Neural cell (in vitro differentiated cells): ENCODE results near the gene CHN1. TPM values are rescaled to one million over a fixed set of nuclear protein-coding genes. Genes with fewer than 3 reads are reported as not detected.
A peak's percentile ranks its signal among the peaks of the same experiment; 100 is the strongest.

Source experiments
- H2AFZ ChIP-seq: fragments of 200-600, 300-800 bp; sonication (generic), shearing (Covaris generic); 2 replicates; pipeline ENCODE4 v1.6.0; 2014; ENCODE audit warnings: low read depth, mild to moderate bottlenecking, antibody characterized with exemption, low read length, moderate library complexity
- H3F3A ChIP-seq: fragments of 200-600 bp; shearing (Covaris generic); 2 replicates; pipeline ENCODE4 v1.6.1; 2016; ENCODE audit warnings: mild to moderate bottlenecking, moderate library complexity, mixed read lengths, antibody characterized with exemption, low read length; ENCODE audit not compliant: insufficient read depth, poor library complexity, severe bottlenecking
- H3K27ac ChIP-seq: fragments of 200-600, 300-800 bp; sonication (generic), shearing (Covaris generic); 2 replicates; pipeline ENCODE4 v1.5.1; 2014; ENCODE audit warnings: mild to moderate bottlenecking, low read length, moderate library complexity
- H3K27me3 ChIP-seq: fragments of 300-800, 200-600 bp; sonication (generic), shearing (Covaris generic); 2 replicates; pipeline ENCODE4 v1.6.0; 2014; ENCODE audit warnings: mild to moderate bottlenecking, low read depth, low read length, moderate library complexity; ENCODE audit not compliant: insufficient read depth
- H3K36me3 ChIP-seq: fragments of 300-800, 200-600 bp; sonication (generic), shearing (Covaris generic); 2 replicates; pipeline ENCODE4 v1.5.1; 2014; ENCODE audit warnings: mild to moderate bottlenecking, antibody characterized with exemption, low read length, moderate library complexity; ENCODE audit not compliant: insufficient read depth
- H3K4me2 ChIP-seq: fragments of 300-800, 200-600 bp; sonication (generic), shearing (Covaris generic); 2 replicates; pipeline ENCODE4 v1.6.0; 2014; ENCODE audit warnings: mild to moderate bottlenecking, low read length
- H3K4me3 ChIP-seq: fragments of 300-800, 200-600 bp; sonication (generic), shearing (Covaris generic); 2 replicates; pipeline ENCODE4 v1.5.1; 2014; ENCODE audit warnings: mild to moderate bottlenecking, low read length, moderate library complexity
- H3K79me2 ChIP-seq: fragments of 200-600 bp; shearing (Covaris generic); replicated peaks from 2 replicates; pipeline ENCODE4 v1.6.0; 2014; ENCODE audit warnings: mild to moderate bottlenecking, low read length, moderate library complexity; ENCODE audit not compliant: insufficient read depth
- H3K9ac ChIP-seq: fragments of 300-800, 200-600 bp; sonication (generic), shearing (Covaris generic); 2 replicates; pipeline ENCODE4 v1.6.1; 2016; ENCODE audit warnings: mild to moderate bottlenecking, low read length, mixed read lengths
- H3K9me2 ChIP-seq: fragments of 200-600 bp; shearing (Covaris generic); 2 replicates; pipeline ENCODE4 v1.6.1; 2016; ENCODE audit warnings: mild to moderate bottlenecking, low read length, mixed read lengths; ENCODE audit not compliant: insufficient read depth
- H3K9me3 ChIP-seq: fragments of 200-600, 300-800 bp; sonication (generic), shearing (Covaris generic); 2 replicates; pipeline ENCODE4 v1.6.1; 2016; ENCODE audit warnings: mild to moderate bottlenecking, mixed run types, low read length, moderate library complexity, mixed read lengths
- H4K20me1 ChIP-seq: fragments of 200-600 bp; shearing (Covaris generic); 2 replicates; pipeline ENCODE4 v1.6.1; 2016; ENCODE audit warnings: mild to moderate bottlenecking, mixed run types; ENCODE audit not compliant: insufficient read depth
- CTCF ChIP-seq: fragments of 450-650 bp; IDR thresholded peaks from 2 replicates; pipeline ENCODE4 v1.5.1; 2014; ENCODE audit warnings: antibody characterized with exemption, mild to moderate bottlenecking, moderate library complexity; ENCODE audit not compliant: poor library complexity, severe bottlenecking
- EP300 ChIP-seq: fragments of 450-650 bp; conservative IDR thresholded peaks from 2 replicates; pipeline ENCODE4 v1.6.1; 2014; ENCODE audit warnings: antibody characterized with exemption, mild to moderate bottlenecking, moderate library complexity; ENCODE audit not compliant: poor library complexity, severe bottlenecking
- EZH2 ChIP-seq: fragments of 200-600, 300-800 bp; shearing (Covaris generic), sonication (generic); IDR thresholded peaks from 2 replicates; pipeline ENCODE4 v1.6.1; 2014; ENCODE audit warnings: antibody characterized with exemption, low read length, borderline replicate concordance, mild to moderate bottlenecking; ENCODE audit not compliant: insufficient read depth, poor library complexity, severe bottlenecking
- MXI1 ChIP-seq: fragments of 450-650 bp; conservative IDR thresholded peaks from 2 replicates; pipeline ENCODE4 v1.6.1; 2014; ENCODE audit warnings: antibody characterized with exemption, mild to moderate bottlenecking; ENCODE audit not compliant: poor library complexity, severe bottlenecking
- POLR2AphosphoS5 ChIP-seq: IDR thresholded peaks from 2 replicates; pipeline ENCODE4 v1.6.1; 2012
- RAD21 ChIP-seq: fragments of 450-650 bp; conservative IDR thresholded peaks from 2 replicates; pipeline ENCODE4 v1.6.1; 2014; ENCODE audit warnings: antibody characterized with exemption, mild to moderate bottlenecking, moderate library complexity
- REST ChIP-seq: IDR thresholded peaks from 2 replicates; pipeline ENCODE4 v1.6.1; 2012; ENCODE audit warnings: borderline replicate concordance
- SMC3 ChIP-seq: fragments of 450-650 bp; conservative IDR thresholded peaks from 2 replicates; pipeline ENCODE4 v1.6.1; 2014; ENCODE audit warnings: antibody characterized with exemption, mild to moderate bottlenecking, moderate library complexity; ENCODE audit not compliant: poor library complexity
- TAF1 ChIP-seq: IDR thresholded peaks from 2 replicates; pipeline ENCODE4 v1.6.1; 2012; ENCODE audit warnings: low read depth
- polyA plus RNA-seq: library from polyadenylated mRNA; depleted of rRNA; stranded (reverse); fragments of >200 nt; gene quantifications from 2 replicates; pipeline ENCODE4 v1.2.3, GENCODE V29; 2014

CHN1 gene
- polyA plus RNA-seq, 1 donor from 2014 or later, result 133 TPM

DNA sequence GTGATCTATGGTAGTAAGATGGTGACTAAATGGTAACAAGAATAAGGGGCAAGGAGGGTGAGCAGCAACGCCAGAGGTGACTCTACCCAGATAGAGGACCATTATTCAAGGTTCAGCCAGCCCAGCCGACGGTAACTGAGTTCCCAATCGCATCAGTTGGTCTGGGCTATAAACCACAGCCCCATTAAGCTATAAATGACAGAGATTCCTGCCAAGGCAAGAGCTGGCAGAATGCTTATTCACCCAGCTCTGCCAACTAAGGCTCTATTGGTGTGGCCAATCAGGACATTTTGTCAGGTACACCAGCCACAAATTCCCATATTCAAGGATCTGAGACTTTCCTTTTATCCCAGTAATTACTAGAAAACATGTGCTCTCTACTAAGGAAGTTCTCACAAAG lies 3.6 kb downstream of the CHN1 start:
- Histone ChIP-seq H3K27me3 (no peaks in the 10 kb centered on the region), H3K79me2 (peaks cover 78% of the 10 kb centered on the region)

GRCh38 chr2:174997110-174997509 lies 8.1 kb downstream of the CHN1 start:
- Histone ChIP-seq H3K36me3 (no peaks in the 10 kb centered on the region), H2AFZ (no peak overlapping the region), H3K9me3 (no peaks in the 10 kb centered on the region), H3K4me3 (no peak overlapping the region), H3K27ac (no peak overlapping the region), H3F3A (no peaks in the 10 kb centered on the region), H3K79me2 (peaks cover 97% of the 10 kb centered on the region), H3K4me2 (no peak overlapping the region), H3K9ac (no peak overlapping the region), H3K27me3 (no peaks in the 10 kb centered on the region), H4K20me1 (peaks cover 3% of the 10 kb centered on the region), H3K9me2 (no peaks in the 10 kb centered on the region)
- TF ChIP-seq SMC3 (no peak), REST (no peak), EZH2 (no peak), RAD21 (no peak), TAF1 (no peak), EP300 (no peak), MXI1 (no peak), POLR2AphosphoS5 (no peak)

More for the DNA sequence above, 3.6 kb downstream of the CHN1 start:
- TF ChIP-seq MXI1 (no peak), POLR2AphosphoS5 (no peak), CTCF (no peak), RAD21 (no peak), SMC3 (no peak), TAF1 (no peak), EP300 (no peak), EZH2 (no peak), REST (no peak)
- Histone ChIP-seq H3K9me2 (no peaks in the 10 kb centered on the region), H3F3A (peaks cover 5% of the 10 kb centered on the region), H3K27ac (no peak overlapping the region), H3K9me3 (no peaks in the 10 kb centered on the region), H3K4me2 (no peak overlapping the region), H3K9ac (no peak overlapping the region), H2AFZ (no peak overlapping the region), H3K36me3 (no peaks in the 10 kb centered on the region), H3K4me3 (peak overlapping the region; percentile 81), H4K20me1 (no peaks in the 10 kb centered on the region)
